Tibial nerve (tissue), 4 donors: ENCODE data around the gene ESRRB. TPM values are rescaled to one million over a fixed set of nuclear protein-coding genes. Genes with fewer than 3 reads are reported as not detected.

Experiments
- DNase-seq, 2 donors: peaks; one replicate each; pipeline ENCODE4 v3.0.0-alpha.2; 2019; ENCODE audit warnings: low spot score in 2 of 2
- H3K27ac ChIP-seq, 4 donors: fragments of 200-600 bp; sonication (generic) in 3 of 4; one replicate each; pipeline ENCODE4 v1.5.1; 2017 to 2019; ENCODE audit warnings: mild to moderate bottlenecking in 1 of 4
- H3K27me3 ChIP-seq, 2 donors: fragments of 200-600 bp; sonication (generic) in 1 of 2; one replicate each; pipeline versions ENCODE4 v1.5.1 to v1.6.0; 2017 to 2019
- H3K36me3 ChIP-seq, 3 donors: fragments of 200-600 bp; sonication (generic); one replicate each; pipeline ENCODE4 v1.5.1; 2018 to 2019
- H3K4me1 ChIP-seq, 4 donors: fragments of 200-600 bp; sonication (generic) in 3 of 4; one replicate each; pipeline ENCODE4 v1.5.1; 2017 to 2019
- H3K4me3 ChIP-seq, 4 donors: fragments of 200-600 bp; sonication (generic) in 3 of 4; one replicate each; pipeline ENCODE4 v1.5.1; 2017 to 2019; ENCODE audit warnings: mild to moderate bottlenecking in 1 of 4, moderate library complexity in 1 of 4
- H3K9me3 ChIP-seq, 4 donors: fragments of 200-600 bp; sonication (generic) in 3 of 4; one replicate each; pipeline ENCODE4 v1.5.1; 2017 to 2019
- CTCF ChIP-seq, 5 experiments: fragments of 200-600 bp in 3 of 5; fragments of 450-650 bp in 2 of 5; sonication (generic) in 3 of 5; IDR thresholded peaks; one replicate each; pipeline ENCODE4 v1.5.1; 2016 to 2019; ENCODE audit warnings: antibody characterized with exemption in 5 of 5, mild to moderate bottlenecking in 3 of 5, moderate library complexity in 2 of 5
- EP300 ChIP-seq, 2 donors: sonication (generic); formaldehyde crosslinking; IDR thresholded peaks; one replicate each; pipeline ENCODE4 v1.6.1; 2017; ENCODE audit warnings: antibody characterized with exemption in 2 of 2, mild to moderate bottlenecking in 1 of 2
- POLR2A ChIP-seq, 2 donors: fragments of 450-650 bp; IDR thresholded peaks; one replicate each; pipeline ENCODE4 v1.6.1; 2017; ENCODE audit warnings: antibody characterized with exemption in 2 of 2, mild to moderate bottlenecking in 2 of 2, moderate library complexity in 2 of 2
- WGBS, 2 donors: methylation state at CpG; one replicate each; pipeline ENCODE4 v1.1.5; 2018; 5-methylcytosine and 5-hydroxymethylcytosine counted together
- total RNA-seq, 4 donors: library from RNA; depleted of rRNA; stranded (reverse); fragments of >200 nt; gene quantifications; one replicate each; pipeline ENCODE4 v1.1.0, GENCODE V29; 2016

Gene ESRRB
- total RNA-seq, 4 donors from 2014 or later = 0.87 to 1.5 TPM; not detected in 2

GRCh38 chr14:76509311-76509710 is 133.4 kb downstream of the ESRRB start:
- no peak for DNase-seq
- no peaks in the 10 kb centered on the region for H3K36me3 ChIP-seq
- no peaks in the 10 kb centered on the region for H3K9me3 ChIP-seq

GRCh38 chr14:76510181-76510580 is 134.2 kb downstream of the ESRRB start:
- DNase-seq = no peak
- no peaks in the 10 kb centered on the region for H3K4me1 ChIP-seq
- 74 to 77% methylated on average over 3 of the region's 3 CpGs for WGBS, 2 donors

More at GRCh38 chr14:76509311-76509710, 133.4 kb downstream of the ESRRB start:
- H3K4me1 ChIP-seq = no peaks in the 10 kb centered on the region
- H3K27me3 ChIP-seq = no peaks in the 10 kb centered on the region
- no peak overlapping the region for H3K4me3 ChIP-seq
- no peak for TF ChIP-seq POLR2A (IDR thresholded peaks at IDR 0.05)
- TF ChIP-seq CTCF (IDR thresholded peaks at IDR 0.05) = no peak
- 67% methylated on average over 7 of the region's 7 CpGs for WGBS, 2 donors
- H3K27ac ChIP-seq = no peak overlapping the region

GRCh38 chr14:76514213-76514998 is 138.5 kb downstream of the ESRRB start:
- TF ChIP-seq POLR2A (IDR thresholded peaks at IDR 0.05) (no peak), CTCF (IDR thresholded peaks at IDR 0.05) (no peak), EP300 (IDR thresholded peaks at IDR 0.05) (no peak)
- no peaks in the 10 kb centered on the region for H3K36me3 ChIP-seq
- no peaks in the 10 kb centered on the region for H3K27me3 ChIP-seq
- no peaks in the 10 kb centered on the region for H3K4me1 ChIP-seq
- no peaks in the 10 kb centered on the region for H3K9me3 ChIP-seq
- no peak for DNase-seq
- H3K4me3 ChIP-seq = no peak overlapping the region
- 74 to 78% methylated on average over 6 of the region's 6 CpGs for WGBS, 2 donors
- H3K27ac ChIP-seq = no peak overlapping the region

More at GRCh38 chr14:76510181-76510580, 134.2 kb downstream of the ESRRB start:
- H3K27ac ChIP-seq = no peak overlapping the region
- no peaks in the 10 kb centered on the region for H3K9me3 ChIP-seq
- no peaks in the 10 kb centered on the region for H3K36me3 ChIP-seq
- H3K4me3 ChIP-seq = no peak overlapping the region
- no peaks in the 10 kb centered on the region for H3K27me3 ChIP-seq
- TF ChIP-seq POLR2A (IDR thresholded peaks at IDR 0.05) (no peak), EP300 (IDR thresholded peaks at IDR 0.05) (no peak), CTCF (IDR thresholded peaks at IDR 0.05) (no peak)

GRCh38 chr14:76516884-76517283 is 140.9 kb downstream of the ESRRB start:
- no peak for DNase-seq
- no peak overlapping the region for H3K4me3 ChIP-seq
- peaks cover 0 to 11% (median 0%) of the 10 kb centered on the region in 4 donors for H3K9me3 ChIP-seq
- H3K27me3 ChIP-seq = no peaks in the 10 kb centered on the region
- H3K4me1 ChIP-seq = no peaks in the 10 kb centered on the region
- H3K36me3 ChIP-seq = no peaks in the 10 kb centered on the region
- H3K27ac ChIP-seq = no peak overlapping the region
- TF ChIP-seq POLR2A (IDR thresholded peaks at IDR 0.05) = no peak
- no peak for TF ChIP-seq CTCF (IDR thresholded peaks at IDR 0.05)
- TF ChIP-seq EP300 (IDR thresholded peaks at IDR 0.05) = no peak
- 52 to 59% methylated on average over 3 of the region's 3 CpGs for WGBS, 2 donors

DNA sequence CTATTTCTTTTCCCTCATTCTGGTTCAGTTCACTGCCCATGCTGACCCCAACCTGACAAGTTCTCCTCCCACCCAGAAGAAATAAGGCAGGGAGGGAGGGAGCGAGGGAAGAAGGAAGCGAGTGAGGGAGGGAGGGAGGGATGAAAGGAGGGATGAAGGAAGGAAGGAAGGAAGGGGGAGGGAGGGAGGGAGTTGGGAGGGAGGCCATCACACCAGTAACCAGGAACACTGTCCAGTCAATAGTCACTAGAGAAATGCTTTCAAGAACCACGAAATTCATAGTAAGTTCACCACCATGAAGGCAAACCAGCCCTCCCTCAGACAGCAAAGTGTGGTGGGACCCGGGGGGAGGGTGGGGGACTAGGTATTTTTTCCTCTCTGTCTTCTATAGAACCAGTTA is 142.4 kb downstream of the ESRRB start:
- peaks cover 0 to 11% (median 0%) of the 10 kb centered on the region in 4 donors for H3K9me3 ChIP-seq
- no peak for TF ChIP-seq POLR2A (IDR thresholded peaks at IDR 0.05)
- TF ChIP-seq CTCF (IDR thresholded peaks at IDR 0.05) = no peak
- TF ChIP-seq EP300 (IDR thresholded peaks at IDR 0.05) = no peak
- no peak for DNase-seq
- H3K36me3 ChIP-seq = no peaks in the 10 kb centered on the region
- H3K4me3 ChIP-seq = no peak overlapping the region
- 73 to 77% methylated on average over 4 of the region's 4 CpGs for WGBS, 2 donors
- no peaks in the 10 kb centered on the region for H3K27me3 ChIP-seq
- no peaks in the 10 kb centered on the region for H3K4me1 ChIP-seq
- H3K27ac ChIP-seq = no peak overlapping the region
